OCI-LY7 (cell line): ENCODE results near the gene PRKCI.

Source experiments
- CTCF ChIP-seq: fragments of 200-600 bp; sonication (generic); conservative IDR thresholded peaks from 2 replicates; pipeline ENCODE4 v1.5.1; 2014; ENCODE audit warnings: mild to moderate bottlenecking, antibody characterized with exemption, low read length, moderate library complexity, mixed read lengths
- EZH2phosphoT487 ChIP-seq: fragments of 200-600 bp; sonication (generic); IDR thresholded peaks from 2 replicates; pipeline ENCODE4 v1.6.1; 2018; ENCODE audit warnings: low read depth, borderline replicate concordance, mild to moderate bottlenecking, mixed run types, antibody characterized with exemption, low read length, moderate library complexity, mixed read lengths

- TF ChIP-seq CTCF: no peak
- TF ChIP-seq EZH2phosphoT487: no peak
These were observed at the start of gene PRKCI for GRCh38 chr3:170221924-170222646.
